H4 (cell line): Measurements from ENCODE around the gene RNF187. TPM values are rescaled to one million over a fixed set of nuclear protein-coding genes. Genes with fewer than 3 reads are reported as not detected.

Experiments
- DNase-seq: peaks from one replicate; pipeline ENCODE4 v3.0.0-alpha.2; 2015; ENCODE audit warnings: low spot score
- total RNA-seq: library from RNA; depleted of rRNA; stranded (reverse); fragments of >200 nt; shearing (Covaris generic); gene quantifications from 2 replicates; pipeline ENCODE4 v1.2.3, GENCODE V29; 2014

Gene RNF187
- total RNA-seq, 1 experiment from 2014 or later, result 44.9 TPM

DNA sequence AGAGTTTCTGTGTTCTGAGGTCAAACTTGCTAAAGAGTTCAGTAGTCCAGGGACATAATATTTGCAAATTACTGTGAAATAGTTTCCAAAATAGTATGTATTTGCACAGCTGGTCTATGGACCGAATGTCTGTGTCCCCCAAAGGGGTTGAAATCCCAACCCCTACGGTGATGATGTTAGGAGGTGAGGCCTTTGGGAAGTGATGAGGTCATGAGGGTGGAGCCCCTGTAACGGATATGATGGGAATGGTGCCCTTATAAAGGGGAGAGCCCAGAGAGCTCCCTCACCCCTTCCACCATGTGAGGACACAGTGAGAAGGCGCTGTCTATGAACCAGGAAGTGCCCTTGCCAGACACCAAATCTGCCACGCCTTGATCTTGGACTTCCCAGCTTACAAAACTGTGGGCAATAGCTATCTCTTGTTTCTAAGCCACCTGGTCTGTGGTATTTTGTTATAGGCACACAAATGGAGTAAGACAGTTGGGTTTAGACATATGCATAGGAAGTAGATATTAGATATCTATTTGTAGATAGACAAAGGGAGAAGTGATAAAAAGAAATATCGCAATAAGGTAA lies 21.7 kb downstream of the RNF187 start:
- no peak for DNase-seq

DNA sequence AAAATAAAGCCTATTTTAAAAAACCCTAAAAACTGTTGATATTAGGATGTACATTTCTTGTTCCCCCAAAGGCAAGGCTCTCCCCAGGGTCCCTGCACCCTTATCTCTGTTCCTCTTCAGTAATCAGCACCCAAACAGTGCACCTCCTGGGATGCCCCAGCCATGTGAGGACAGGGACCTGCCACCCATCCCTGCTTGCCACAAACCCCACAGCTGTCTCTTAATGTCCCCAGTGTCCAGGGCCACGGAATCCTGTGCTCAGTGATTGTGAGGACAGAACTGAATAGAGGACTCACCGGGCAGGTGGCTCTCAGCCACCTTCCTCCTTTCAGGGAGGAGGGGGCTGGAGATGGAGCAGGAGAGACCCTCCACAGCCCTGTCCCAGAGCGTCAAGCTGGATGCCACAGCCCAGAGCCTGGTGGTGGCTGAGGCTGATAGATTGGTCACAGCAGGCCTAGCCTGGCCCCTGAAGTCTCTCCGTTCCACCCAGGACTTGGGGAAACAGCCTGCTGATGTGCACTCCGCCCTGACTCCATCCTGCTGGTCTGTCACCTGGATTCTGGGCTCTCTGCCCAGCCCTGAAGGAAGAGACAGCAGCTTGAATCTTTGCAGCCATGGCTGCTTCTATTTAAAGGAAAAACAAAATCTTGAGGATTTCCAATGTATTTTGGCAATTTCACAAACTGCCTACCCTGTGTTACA lies 23.1 kb downstream of the RNF187 start:
- DNase-seq, result no peak

DNA sequence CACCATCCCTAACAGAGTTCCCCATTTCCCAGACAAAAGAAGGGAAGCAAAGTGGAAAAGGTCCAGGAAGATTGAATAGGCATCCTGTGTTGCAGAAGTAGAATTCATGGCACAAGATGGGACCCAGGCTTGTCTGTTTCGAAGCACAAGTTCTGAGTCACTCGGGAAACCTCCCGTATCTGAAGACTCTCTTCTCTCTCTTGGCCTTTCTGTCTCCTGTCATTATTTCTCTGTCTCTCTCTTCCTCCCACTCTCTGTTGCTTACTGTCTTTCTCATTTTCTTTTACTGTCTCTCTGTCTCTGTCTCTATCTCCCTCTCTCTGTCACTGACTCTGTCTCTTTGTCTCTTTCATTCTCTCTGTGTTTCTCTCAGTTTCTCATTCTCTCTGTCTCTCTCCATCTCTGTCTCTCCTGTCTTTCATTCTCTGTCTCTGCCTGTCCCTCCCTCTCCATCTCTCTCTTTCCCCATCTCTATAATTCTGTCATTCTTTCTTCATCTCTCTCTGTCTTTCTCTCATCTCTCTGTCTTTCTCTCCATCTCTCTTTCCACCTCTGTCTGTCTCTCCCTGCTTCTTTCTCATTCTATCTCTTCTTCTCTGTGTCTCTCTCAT lies 23.7 kb downstream of the RNF187 start:
- no peak for DNase-seq

DNA sequence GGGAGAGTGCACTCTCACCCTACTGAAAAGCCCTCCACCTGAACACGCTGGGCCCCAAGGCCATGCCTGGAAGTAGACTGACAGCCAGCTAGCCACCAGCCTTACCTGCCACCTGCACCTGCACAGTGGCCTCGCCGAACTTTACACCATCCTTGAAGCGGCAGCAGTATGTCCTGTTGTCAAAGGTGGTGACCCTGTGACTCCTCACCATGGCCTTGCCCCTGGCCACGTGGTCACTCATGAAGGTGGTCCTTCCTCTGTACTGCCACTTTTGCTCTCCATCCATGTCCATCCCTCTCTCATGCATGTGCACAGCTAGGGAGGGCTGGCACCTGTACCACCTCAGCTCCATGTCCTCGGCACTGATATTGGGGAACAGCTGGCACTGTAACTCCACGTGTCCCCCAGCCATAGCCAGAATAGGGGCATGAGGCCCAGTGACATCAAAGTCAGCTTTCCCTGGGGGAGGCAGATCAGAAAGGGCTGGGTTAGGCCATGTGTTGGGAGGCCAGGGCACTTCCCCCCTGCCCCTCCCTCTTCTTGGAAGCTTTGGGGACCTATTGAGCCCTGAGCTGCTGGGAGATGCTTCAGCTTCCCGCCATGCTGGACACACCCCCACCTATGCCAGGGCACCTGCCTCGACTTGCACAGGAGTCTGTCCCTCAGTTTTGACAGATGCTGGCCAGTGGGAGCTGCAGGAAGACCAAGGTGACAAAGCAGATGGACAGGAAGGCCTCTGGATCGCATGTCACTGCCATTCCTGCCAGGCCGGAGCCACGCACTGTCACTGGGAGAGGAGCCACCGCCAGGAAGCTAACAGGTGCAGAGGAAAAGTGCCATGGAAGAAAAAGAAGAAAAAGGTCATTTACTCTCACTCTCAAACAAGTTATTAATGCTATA lies 24.6 kb downstream of the RNF187 start:
- no peak for DNase-seq

GRCh38 chr1:228512781-228513198 lies 25.6 kb downstream of the RNF187 start:
- DNase-seq, result no peak

GRCh38 chr1:228513236-228513900 lies 26.2 kb downstream of the RNF187 start:
- DNase-seq, result no peak

DNA sequence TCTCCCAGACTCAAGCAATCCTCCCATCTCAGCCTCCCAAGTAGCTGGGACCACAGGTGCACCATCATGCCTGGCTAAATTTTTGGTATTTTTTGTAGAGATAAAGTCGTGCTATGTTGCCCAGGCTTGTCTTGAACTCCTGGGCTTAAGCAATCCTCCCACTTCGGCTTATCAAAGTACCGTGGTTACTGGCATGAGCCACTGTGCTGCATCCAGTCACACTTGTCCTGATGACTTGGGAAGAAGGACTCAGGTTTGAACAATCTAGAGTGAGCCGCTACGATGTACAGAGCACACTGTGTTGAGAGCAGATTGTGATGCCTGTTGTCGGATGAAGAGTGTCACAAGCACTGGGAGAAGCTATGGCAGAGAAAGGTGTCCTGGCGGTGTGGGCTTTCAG lies 27.2 kb downstream of the RNF187 start:
- DNase-seq, result no peak

- no peak for DNase-seq
Observed at GRCh38 chr1:228515200-228515834, 28.1 kb downstream of the RNF187 start.

DNA sequence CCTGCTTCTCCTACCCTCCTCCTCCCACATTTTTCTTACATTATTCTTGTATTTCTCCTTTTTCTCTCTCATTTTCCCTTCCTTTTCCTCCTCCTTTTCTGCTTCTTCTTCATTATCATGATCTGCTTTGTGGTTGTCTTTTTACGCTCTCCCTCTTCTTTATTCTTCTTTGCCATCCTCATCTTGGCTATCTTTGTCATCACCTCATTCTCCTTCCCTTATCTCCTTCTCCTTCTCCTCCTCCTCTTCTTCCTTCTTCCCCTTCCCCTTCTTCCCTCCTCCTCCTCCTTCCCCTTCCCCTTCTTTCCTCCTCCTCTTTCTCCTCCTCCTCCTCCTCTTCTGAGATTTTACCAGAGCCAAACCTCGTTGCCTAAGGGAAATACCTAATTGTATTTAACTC lies 30.5 kb downstream of the RNF187 start:
- no peak for DNase-seq

- no peak for DNase-seq
Observed at GRCh38 chr1:228527596-228527995, 40.4 kb downstream of the RNF187 start.

DNA sequence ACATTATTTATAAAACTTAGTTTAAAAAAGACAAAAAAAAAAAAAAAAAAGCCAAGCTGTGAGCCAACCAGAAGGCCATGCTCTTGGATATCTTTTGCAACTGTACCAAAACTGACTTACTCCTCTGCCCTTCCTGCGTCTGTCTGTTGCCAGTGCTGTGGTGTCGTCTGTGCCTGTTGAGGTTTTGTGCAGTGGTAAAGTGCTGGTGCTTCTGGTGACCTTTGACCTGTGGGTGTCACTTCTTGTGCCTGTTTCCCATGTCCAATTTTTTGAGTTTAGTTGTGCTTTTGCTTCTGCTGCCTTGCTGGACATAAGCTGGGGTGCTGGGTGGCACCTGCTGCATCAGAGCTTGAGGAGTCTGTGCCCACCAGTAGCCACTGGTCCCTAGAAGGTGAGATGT lies 41.4 kb downstream of the RNF187 start:
- no peak for DNase-seq

- no peak for DNase-seq
Observed at GRCh38 chr1:228530086-228530758, 43.0 kb downstream of the RNF187 start.

- no peak for DNase-seq
Observed at GRCh38 chr1:228530951-228531731, 44.0 kb downstream of the RNF187 start.

- no peak for DNase-seq
Observed at GRCh38 chr1:228538831-228539230, 51.6 kb downstream of the RNF187 start.

DNA sequence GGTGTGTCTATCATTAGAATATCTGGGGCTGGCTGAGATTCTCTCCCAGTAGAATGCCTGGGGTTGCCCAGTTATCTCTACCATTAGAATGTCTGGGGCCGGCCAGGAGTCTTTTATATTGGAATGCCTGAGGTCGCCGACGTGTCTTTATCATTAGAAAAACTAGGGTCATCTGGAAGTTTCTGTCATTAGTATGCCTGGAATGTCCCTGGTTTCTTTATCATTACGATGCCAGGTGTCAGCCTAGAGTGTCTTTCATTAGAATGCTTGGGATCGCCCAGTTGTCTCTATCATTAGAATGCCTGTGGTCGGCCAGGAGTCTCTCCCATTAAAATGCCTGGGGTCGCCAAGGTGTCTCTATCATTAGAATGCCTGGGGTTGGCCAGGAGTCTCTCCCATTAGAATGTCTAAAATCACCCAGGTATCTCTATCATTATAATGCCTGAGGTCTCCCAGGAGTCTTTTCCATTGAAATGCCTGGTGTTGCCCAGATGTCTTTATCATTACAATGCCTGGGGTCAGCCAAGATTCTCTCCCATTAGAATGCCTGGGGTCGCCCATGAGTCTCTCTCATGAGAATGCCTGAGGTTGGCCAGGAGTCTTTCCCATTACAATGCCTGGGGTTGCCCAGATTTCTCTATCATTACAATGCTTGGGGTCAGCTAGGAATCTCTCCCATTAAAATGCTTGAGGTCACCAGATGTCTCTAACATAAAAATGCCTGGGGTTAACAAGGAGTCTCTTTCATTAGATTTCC lies 53.2 kb downstream of the RNF187 start:
- no peak for DNase-seq

DNA sequence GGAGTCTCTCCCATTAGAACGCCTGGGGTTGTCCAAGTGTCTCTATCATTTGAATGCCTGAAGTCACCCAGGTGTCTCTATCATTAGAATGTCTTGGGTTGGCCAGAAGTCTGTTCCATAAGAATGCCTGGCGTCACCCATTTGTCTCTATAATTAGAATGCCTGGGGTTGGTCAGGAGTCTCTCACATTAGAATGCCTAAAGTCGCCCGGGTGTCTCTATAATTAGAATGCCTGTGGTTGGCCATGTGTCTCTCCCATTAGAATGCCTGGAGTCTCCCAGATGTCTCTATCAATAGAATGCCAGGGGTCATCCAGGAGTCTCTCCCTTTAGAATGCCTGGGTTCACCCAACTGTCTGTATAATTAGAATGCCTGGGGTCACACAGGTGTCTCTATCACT lies 54.5 kb downstream of the RNF187 start:
- no peak for DNase-seq

DNA sequence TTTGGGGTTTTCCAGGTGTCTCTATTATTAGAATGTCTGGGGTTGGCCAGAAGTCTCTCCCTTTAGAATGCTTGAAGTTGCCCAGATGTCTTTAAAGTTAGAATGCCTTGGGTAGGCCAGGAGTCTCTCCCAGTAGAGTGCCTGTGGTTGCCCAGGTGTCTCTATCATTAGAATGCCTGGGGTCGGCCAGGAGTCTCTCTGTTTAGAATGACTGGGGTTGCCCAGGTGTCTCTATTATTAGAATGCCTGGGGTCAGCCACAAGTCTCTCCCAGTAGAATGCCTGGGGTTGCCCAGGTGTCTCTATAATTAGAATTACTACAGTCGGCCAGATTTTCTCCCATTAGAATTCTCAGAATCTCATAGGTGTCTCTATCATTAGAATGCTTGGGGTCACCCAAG lies 55.2 kb downstream of the RNF187 start:
- DNase-seq, result no peak

- no peak for DNase-seq
Observed at GRCh38 chr1:228542981-228543380, 55.8 kb downstream of the RNF187 start.

- DNase-seq, result no peak
Observed at GRCh38 chr1:228543396-228543795, 56.2 kb downstream of the RNF187 start.
